ENCODE data around the gene CNGA3.
"Not testable (repeated sequence)": the region's sequence is repeated elsewhere in the genome, so short reads cannot be mapped to it uniquely, and the experiment has no call there.

The CNGA3 gene

DNA sequence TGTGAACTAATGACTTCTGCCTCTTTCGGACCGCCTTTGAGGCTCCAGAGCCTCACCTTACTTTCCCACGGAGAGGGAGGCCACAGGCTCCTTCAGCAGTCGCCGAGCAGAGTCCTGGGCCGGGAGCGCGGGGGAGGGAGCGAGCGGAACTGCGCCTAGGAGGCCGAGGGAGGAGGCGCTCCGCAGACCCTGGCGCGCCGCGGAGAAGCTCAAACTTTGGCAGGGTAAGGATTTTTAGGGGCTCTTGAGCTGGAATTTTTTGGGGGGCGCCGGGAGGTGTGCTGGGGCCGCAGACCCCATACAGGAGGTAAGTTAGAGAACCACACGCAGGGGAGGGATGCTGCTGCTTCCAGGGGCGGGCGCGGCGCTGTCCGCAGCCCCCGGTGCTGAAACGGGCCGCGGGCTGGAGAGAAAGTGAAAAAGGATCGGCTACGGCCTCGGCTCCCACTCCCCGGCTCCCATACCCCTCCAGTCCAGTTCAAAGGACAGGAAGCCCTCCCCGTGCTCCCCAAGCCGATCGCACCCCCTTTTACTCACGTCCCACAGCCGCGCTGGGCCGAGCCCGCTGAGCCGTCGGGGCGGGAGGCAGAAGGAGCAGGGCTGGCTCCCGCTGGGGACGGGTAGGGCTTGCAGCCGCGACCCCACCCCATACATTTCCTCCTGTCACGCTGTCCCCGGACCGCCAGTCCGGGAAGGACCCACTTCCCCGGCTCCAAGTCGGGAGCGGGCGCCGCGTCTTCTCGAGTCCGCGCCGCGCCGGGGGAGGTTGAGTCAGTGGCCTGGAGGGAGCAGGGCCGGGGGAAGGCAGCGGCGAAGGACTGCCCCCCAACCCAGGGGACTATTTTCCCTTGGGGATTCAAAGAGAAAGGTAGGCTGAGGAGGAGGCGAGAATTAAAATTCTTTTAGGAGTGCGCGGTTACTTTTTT, at the start of gene CNGA3:
Gene CNGA3 (plus strand): TSS at position 146 of the 926 bp plus-strand sequence. CDS start 23,520 bp downstream, outside the sequence.
- no peak for DNase-seq (ENCODE audit: low read depth in 1 of 2, low spot score in 1 of 2)

DNA sequence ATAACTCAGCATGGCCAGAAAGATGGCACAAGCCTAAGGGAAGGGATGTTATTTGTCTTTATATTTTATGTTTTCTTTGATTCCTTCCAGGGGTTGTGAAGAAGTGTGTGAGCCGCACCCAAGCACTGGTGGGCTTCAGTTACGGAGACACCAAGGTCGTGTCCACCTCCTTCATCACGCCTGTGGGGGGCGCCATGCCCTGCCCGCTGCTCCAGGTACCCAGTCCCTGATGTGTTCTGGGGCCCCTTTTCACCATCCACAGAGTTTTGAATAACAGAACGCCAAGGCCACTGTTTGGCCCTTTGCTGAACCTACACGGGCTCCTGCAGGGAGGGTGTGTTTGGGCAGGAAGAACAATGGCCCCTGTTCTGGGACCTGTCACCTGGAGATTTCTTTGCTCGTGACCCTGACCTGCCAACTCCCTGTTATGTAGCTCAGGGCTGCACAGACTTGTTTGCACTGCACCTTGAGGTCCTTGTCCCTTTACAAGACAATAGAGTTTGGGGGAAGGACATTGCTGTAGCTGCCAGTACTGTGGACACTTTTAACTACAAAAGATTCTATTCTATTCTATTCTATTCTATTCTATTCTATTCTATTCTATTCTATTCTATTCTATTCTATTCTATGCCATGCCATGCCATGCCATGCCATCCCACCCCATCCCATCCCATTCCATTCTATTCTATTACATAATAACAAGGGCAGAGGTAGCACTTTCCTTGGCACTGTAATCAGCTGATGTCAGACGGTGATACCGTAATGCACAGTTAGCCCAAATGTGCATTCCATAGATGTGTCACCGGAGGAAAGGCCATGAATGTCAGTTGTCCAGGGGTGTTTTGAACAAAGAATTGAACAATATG, 48.2 kb upstream of the CNGA3 start:
- no peak for DNase-seq (ENCODE audit: low read depth in 1 of 2, low spot score in 1 of 2)

DNA sequence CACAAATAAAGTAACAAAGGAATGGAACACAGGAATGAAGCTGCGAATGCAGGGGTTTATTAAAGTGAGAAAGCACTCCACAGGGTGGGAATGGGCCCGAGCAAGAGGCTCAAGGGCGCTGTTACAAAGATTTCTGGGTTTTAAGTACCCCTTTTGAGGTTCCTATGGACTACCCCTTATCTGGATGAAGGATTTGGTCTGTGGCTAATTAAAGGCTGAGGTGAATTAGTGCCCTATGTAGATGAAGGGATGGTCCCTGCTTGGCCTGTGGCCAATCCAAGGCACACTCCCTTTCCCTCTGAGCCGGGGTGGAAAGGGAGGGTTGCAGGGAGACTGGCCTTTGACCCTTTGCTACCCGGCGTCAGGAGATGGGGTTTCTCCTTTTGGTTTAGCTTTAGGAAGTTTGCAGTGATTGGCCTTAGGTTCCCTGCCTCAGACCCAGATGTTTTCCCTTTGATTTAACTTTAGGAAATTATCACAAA, 47.5 kb upstream of the CNGA3 start:
- no peak for DNase-seq (ENCODE audit: low read depth in 1 of 2, low spot score in 1 of 2)

DNA sequence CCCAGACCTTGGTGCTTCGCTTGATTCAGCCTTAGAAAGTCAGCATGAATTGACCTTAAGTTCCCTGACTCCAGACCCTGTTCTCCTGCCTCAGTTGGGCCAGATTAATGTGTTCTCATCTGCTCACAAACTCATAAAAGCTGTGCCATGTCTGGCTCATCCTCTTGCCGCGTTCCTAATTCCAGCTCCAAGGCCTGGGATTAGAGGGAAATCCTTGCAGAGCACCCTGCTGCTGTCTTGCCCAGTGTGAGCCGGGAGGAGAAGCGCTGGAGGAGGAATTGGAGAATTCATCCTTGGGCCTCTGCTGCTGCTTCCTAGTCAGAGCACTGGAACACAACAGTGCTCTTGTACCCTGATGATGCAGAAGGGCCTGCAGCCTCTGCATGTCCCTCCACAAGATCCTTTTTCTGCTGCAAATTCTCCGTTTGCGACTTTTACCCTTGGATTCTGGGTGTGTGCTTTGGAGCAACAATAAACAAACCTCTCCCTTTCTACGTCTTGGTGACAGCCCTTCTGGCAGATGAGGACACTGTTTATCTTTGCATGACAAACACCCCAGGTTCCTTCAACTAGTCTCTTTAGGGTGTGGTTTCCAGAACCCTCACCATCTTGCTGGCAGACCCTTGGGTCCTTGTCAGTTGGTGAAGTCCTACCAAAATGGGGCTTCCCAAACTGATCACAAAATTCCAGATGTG, 46.9 kb upstream of the CNGA3 start:
- DNase-seq (ENCODE audit: low read depth in 1 of 2, low spot score in 1 of 2), result no peak

DNA sequence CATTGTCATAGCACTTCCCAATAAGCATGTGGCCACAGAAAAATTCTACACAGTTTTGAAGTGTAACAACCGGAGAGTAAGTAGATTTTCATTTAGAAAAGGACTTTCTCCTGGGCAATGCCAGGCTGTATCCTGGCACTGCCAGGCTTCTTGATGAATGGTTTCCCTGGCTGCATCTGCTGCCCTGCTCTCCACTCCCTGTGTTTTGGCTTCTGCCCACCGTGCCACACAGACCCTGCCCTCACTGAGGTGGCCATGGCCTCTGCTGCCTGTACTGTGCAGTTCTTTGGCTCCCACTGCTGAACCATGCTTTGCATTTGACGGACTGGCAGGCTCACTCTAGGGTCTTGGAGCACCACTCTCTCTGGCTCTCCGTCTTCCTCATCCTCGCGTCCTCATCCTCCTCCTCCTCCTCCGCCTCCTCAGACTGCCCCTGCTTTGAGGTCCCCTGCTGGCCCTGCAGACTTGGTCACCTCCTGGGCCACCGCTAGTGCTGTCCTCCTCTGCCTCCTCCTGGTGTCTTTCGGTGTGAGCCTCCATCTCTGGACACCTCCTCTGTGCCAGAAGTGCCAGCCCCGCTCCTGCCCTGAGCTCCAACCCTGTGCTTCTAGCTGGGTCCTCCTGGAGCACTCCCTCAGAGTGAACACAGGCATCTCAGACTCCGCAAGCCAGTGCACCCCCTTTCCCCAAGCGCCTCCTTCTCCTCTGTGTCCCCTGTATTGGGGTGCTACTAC, 45.9 kb upstream of the CNGA3 start:
- no peak for DNase-seq (ENCODE audit: low read depth in 1 of 2, low spot score in 1 of 2)

DNA sequence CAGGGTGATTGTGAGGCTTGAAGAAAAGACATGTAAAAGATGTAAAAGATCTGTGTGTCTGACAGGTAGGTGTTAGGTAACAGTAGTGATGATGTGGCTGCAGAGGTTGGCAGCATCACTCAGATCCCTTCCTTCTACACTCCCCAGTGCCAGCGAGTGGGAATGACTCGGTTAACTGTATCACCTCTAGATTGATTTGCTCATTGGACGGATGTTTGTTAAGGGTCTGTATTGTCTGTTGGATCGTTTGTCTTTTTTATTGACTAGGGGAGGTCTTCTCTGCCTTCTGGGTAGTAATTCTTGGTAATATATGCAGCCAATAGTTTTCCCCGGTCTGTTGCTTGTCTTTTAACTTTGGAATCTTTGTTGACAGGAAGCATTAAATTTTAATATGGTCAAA, 44.8 kb upstream of the CNGA3 start:
- DNase-seq (ENCODE audit: low read depth in 1 of 2, low spot score in 1 of 2), result no peak

DNA sequence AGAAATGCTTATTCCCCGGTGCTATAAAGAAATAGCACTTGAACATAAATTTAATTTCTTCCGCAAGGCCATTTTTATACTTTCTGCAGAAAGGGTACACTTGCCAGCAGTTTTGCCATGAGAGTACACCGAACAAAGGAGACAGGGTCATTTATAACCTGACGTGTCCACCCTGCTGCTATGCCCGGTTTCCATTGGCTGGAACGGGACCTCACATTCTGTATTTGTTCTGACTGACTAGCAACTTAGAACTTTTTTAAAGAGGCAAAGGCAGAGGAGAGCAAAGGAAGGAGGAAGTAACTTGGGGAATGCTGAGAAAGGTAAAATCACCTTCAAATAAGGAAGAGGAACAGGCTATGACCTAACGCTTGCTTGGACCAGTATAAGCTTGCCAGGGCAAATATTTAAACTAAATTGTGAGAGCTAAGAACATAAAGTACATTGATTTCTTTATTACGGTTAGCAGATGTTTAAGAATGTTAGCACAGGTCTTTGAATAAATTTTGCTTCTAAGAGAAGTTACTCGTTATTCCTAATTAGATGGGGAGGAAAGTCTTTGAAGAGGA, 39.0 kb upstream of the CNGA3 start:
- DNase-seq (ENCODE audit: low read depth in 1 of 2, low spot score in 1 of 2), result not testable (repeated sequence)

DNA sequence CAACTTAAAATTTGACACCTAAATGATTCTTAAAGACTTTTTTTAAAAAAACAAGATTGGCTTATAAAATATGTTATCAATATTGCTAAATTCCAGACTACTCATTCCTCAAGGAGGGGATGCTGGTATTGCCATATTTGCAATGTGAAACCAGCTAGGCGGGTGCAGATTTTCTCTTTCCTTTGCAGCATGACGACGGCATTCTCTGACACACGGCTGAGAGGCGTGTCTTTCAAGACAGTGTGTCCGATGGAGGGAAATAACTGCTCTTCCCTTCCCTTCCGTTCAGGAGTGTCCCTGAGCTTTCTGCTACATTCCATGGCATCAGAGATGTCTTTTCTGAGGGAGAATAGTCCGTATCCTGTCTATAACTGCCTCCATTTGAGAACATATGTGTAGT, 38.2 kb upstream of the CNGA3 start:
- no peak for DNase-seq (ENCODE audit: low read depth in 1 of 2, low spot score in 1 of 2)

DNA sequence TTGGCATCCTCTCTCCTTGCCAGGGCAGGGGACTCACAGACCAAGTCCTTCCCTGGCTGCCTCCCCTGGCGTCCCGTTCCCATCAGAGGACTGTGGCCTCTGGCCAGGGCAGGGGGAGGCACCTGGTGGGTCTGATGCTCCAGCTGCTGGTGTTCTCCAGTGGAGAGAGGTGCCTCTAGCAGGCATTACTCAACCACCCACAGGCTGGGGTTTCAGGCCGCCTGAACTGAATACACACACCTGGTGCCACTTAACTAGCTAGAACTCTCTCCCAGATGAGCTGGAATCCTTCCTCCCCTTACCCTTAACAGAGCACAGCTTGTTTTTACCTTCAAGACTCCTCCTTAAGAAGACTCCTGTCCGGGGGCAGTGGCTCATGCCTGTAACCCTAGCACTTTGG, 37.7 kb upstream of the CNGA3 start:
- DNase-seq (ENCODE audit: low read depth in 1 of 2, low spot score in 1 of 2), result no peak

DNA sequence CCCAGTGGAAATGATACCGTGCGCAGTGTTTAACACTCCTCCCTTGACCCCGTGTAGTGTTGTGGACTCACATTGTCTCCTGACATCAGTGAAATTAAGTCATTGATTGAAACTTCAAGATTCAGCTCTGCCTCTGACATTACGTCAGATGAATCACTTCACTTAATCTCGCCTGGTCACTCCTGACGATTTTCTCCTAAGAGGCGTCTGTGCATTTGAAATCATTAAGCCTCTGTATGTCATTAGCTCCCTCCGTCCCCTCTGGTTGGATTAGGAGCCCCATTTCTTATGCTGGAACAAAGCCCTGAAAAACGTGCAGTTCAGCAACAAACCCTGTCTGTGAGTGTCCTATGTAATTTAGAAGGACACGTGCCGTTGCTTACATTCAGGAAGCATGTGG, 36.7 kb upstream of the CNGA3 start:
- no peak for DNase-seq (ENCODE audit: low read depth in 1 of 2, low spot score in 1 of 2)

DNA sequence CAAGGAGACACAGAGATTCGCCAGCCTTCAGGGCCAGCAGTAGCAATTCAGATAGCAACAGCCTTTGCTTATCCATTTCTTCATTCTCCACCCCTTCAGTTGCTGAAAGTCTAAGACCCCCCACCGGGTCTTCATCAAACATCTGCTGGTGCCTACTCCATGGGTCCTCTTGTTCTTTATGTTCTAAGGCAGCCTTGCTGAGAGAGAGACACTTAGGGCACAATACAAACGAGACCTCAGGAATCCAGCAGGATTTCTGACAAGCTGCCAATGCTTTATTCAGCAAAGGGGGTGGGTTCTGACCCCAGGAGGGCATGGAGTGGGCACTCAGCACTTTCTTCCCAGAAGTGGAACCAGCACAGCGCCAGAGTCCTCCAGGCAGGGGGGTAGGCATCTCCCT, 36.2 kb upstream of the CNGA3 start:
- no peak for DNase-seq (ENCODE audit: low read depth in 1 of 2, low spot score in 1 of 2)

DNA sequence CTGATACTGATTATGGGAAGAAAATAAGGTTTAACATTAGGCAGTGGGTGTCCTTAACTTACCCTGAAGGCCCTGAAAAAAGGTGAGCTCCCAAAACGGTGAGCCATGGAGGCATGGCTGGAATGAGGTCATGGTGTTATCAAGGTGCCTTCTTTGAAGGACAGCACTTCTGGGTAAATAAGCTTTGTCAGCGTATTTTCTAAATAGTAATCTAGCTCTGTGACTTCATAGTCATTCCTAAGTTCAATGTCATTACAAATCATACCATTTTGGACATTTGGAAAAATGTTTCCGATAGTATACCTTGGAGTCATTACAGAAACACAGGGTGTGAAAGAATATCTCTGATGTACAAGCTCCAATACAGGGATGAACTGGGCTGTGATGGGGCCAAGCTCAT, 35.2 kb upstream of the CNGA3 start:
- no peak for DNase-seq (ENCODE audit: low read depth in 1 of 2, low spot score in 1 of 2)

DNA sequence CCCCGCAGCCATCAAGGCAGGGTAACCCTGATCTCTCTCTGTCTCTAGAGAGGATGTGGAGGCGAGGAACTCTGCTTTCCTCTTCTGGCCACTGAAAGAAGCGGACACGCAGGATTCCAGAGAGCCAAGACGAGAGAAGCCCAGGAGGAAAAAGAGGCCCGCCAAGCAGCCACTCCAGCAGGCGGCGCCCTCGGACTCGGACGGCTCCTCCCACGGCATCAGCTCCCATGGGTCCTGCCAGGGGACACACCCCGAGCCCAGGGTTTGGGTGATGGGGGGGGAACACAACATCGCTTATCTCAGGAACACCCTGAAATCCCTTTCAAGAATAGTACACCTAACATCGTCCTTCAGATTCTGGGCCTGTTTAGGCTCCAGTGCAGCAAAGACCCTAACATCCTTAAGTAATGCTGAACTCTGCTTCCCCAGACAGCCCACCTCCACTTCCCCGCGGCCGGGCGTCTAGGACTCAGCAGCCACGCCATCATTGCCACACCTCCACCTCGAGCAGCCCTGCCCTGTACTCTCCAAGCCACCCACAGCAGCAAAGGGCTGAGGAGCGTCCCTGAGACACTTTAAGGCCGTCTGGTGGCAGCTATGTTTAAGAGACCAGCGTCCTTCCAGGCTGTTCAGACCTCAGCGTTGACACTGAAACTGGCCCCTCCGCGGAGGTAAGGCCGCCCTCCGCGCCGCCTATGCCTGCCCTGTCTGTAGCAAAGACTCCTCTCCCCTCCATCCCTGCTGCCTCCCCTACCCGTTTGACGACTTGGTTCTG, 34.3 kb upstream of the CNGA3 start:
- DNase-seq (ENCODE audit: low read depth in 1 of 2, low spot score in 1 of 2), result no peak

DNA sequence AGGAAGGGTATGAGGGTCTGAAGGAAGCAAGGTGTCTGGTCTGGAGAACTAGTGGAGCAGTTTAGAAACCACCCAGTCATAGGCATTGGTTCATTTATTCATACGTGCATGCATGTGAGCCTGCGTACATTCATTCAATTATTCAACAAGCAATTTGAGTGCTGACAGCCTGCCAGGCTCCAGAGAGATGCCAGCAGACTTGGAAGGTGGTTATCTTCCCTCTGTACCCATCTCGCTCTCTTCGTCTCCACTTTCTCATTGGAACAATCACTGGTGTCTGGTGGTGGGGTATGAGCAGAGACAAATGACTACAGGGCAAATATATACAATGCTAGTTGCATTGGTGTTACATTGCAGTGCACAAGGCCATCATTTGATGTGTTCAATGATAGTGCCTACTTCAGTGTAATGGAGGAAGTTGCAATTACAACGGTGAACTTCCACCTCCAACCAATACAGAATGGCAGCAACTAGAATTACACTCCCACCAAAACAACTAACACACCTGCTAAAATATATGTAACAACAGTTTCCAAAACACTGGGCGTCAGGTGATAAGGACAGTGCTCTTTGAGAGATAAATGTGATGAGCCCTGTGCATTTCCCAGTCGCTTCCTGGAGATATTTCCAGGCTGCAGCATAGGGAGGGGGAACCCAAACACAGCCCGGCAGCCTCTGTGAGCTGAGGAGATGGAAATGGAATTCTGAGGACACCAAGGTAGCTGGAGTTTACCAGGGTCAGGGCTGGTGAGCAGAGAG, 32.6 kb upstream of the CNGA3 start:
- no peak for DNase-seq (ENCODE audit: low read depth in 1 of 2, low spot score in 1 of 2)

DNA sequence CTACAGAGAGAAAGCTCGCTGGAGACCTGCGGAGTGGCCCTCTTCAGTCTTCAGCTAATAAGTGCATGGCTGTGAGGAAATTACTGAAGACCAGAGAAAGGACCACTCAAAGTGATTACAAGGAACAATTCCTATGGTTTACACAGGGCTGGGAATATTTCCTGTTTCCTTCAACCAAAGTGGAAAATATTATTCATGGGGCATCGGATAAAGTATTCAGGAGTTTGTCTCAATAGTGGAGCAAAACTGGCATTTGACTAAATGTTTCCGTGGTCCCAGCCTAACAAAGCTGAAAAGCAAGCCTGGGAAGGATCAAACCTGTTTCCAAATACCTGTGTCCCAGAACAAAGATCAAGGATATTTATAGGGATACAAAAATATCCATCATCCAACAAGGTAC, 32.0 kb upstream of the CNGA3 start:
- DNase-seq (ENCODE audit: low read depth in 1 of 2, low spot score in 1 of 2), result no peak

DNA sequence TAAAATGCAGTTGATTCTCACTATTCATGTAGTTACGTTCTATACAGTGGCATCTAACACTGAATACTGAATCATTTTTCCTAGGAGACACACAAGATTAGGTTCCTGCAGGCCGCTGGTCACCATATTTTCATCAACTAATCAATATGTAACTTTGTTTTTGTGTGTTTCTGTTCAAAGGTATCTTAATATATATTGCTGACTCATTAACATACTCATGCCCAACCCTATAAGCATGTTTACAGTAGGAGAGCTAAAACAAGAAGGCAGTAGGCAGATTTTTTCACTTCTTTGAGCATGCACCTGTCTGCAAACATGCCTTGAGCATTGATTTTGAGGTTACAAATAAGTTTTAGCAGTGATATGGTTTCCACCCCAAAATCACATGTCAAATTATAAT, 30.3 kb upstream of the CNGA3 start:
- DNase-seq (ENCODE audit: low read depth in 1 of 2, low spot score in 1 of 2), result no peak

DNA sequence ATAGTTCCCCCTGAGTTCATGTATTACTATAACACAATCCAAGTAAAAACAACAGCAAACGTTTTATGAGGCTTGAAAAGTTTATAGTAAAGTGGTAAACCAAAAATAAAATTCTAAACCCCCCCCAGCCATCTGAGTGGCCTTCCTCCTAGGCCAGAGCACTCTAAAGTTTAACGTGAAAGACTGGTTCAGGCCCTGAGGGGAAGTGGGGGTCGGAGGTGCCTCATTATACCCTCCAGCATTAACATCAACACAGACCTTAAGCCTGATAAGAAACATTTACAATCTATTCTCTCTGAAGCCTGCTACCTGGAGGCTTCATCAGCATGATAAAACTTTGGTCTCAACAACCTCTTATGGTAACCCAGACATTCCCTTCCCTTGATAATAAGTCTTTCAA, 29.0 kb upstream of the CNGA3 start:
- no peak for DNase-seq (ENCODE audit: low read depth in 1 of 2, low spot score in 1 of 2)

DNA sequence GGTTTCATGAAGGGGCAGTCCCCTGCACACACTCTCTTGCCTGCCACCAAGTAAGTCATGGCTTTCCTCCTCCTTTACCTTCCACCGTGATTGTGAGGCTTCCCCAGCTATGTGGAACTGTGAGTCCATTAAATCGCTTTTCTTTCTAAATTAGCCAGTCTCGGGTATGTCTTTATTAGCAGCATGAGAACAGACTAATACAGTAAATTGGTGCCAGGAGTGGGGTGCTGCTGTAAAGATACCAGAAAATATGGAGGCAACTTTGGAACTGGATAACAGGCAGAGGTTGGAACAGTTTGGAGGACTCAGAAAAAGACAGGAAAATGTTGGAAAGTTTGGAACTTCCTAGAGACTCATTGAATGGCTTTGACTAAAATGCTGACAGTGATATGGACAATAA, 26.1 kb upstream of the CNGA3 start:
- not testable (repeated sequence) for DNase-seq (ENCODE audit: low read depth in 1 of 2, low spot score in 1 of 2)

DNA sequence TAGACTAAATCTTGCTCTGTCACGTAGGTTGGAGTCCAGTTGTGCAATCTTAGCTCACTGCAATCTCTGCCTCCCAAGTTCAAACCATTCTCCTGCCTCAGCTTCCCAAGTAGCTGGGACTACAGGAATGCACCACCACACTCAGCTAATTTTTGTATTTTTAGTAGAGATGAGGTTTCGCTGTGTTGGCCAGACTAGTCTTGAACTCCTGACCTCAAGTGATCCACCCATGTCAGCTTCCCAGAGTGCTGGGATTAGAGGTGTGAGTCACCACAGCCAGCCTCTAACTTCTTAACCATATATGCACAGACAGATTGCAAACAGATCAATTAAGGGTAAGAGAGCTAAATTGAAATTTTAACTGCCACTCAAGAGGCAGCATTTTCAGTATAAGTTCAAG, 22.1 kb upstream of the CNGA3 start:
- no peak for DNase-seq (ENCODE audit: low read depth in 1 of 2, low spot score in 1 of 2)
